Myocyte (in vitro differentiated cells): Measurements from ENCODE around the gene CRYZL1. TPM values are rescaled to one million over a fixed set of nuclear protein-coding genes. Genes with fewer than 3 reads are reported as not detected.
"Not testable (repeated sequence)": the region's sequence is repeated elsewhere in the genome, so short reads cannot be mapped to it uniquely, and the experiment has no call there.

Source experiments
- DNase-seq: peaks from one replicate; pipeline ENCODE4 v3.0.0-alpha.2; 2012; ENCODE audit warnings: low read depth
- polyA plus RNA-seq: library from polyadenylated mRNA; unstranded; fragments of >200 nt; gene quantifications from one replicate; pipeline ENCODE4 v1.2.1, GENCODE V29; 2012; ENCODE audit warnings: missing spikeins
- total RNA-seq: library from RNA; depleted of rRNA; stranded (reverse); fragments of >200 nt; gene quantifications from 2 replicates; pipeline ENCODE4 v1.2.3, GENCODE V29; 2014

CRYZL1 gene
- total RNA-seq = 13.7 and 19.1 TPM in 2 replicates
- 19.3 TPM for polyA plus RNA-seq

- DNase-seq = peak; percentile 100
These were observed at the start of gene CRYZL1 for GRCh38 chr21:33641352-33642026. Gene CRYZL1, minus strand, starts transcription at chr21:33641741. Its CDS starts 10,190 bp downstream, at chr21:33631551.

GRCh38 chr21:33690874-33691273 lies 49.3 kb upstream of the CRYZL1 start:
- no peak for DNase-seq

DNA sequence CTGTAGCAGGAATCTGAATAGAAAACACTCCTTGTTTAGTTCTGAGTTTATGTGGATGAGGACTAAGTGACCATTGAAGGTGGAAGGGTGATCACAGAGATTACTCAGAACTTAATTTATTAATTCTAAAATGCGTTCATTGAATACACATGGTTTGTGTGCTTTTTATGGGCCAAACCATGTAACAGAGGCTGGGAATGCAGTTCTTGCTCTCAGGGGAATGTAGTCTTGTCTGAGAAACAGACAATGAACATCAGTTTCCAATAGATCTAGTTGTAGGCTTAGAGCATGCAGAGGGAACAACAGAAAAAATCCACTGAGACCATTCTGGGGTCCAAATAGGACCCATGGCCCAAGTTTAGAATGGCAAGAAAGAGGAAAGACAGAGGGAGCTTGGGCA lies 46.8 kb upstream of the CRYZL1 start:
- DNase-seq = no peak

DNA sequence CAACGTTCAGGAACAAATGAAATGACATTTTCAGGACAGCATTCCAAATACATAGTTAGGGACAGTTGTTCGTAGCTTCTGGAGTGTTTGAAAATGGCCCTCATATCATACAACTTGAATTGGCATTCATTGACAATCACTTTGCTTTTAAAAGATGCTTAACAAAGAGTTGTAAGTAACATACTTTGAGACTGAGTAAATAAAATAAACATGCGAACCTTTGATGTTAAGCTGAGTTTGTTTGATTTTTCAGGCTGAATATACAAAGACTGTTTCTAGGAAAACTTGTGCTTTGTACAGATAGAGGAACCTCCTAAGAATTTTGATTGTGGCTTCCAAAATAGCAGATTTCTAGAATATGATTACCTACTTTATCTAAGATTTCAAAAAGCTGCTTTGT lies 46.1 kb upstream of the CRYZL1 start:
- DNase-seq = no peak

DNA sequence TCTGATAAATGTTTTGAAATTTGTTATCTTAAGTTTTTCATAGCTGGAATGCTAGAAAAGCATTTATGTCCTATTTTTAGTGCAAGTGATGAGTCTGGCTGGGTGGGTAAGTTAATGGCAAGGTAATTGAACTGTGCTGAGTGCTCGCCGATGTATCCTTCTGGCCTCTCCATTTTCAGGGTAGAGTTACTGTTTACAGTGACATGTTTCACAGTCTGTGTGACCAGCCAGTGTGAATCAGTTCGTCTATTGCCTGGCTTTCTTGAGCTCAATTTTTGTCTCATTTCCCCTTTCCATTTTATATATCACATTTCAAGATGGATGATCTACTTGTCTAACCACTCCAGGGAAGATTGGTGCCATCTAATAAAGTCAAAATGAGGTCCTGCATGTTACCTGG lies 44.8 kb upstream of the CRYZL1 start:
- DNase-seq = no peak

- DNase-seq = no peak
These were observed 44.2 kb upstream of the CRYZL1 start for GRCh38 chr21:33685613-33686197.

DNA sequence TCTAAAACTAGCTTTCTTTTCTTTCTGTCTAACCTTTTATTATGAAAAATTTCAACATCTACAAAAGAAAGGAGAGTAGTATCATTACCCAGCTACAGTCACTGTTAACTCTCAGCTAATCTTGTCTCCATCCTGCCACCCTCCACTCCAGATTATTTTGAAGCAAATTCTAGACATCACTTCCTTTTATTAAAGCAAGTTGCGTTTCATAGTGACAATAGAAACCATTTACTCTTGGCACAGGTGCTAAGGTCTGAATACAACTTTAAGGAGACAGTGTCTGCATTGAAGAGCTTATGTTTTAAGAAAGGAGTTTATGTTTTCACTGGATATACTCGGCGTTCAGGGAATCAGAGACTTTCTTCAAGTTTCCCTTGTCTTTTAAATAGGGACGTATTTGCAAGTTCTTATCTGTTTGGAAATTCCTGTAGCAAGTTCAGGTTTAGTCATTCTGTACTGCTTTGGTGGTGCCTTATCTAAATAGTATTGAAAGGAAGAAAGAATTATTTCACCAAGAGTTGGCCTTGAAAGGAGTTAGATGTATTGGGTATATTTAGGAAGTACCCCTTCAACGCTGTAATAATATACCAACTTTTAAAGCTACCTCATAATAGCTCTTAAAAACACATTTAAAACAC lies 43.5 kb upstream of the CRYZL1 start:
- DNase-seq = no peak

GRCh38 chr21:33684068-33684467 lies 42.5 kb upstream of the CRYZL1 start:
- no peak for DNase-seq

DNA sequence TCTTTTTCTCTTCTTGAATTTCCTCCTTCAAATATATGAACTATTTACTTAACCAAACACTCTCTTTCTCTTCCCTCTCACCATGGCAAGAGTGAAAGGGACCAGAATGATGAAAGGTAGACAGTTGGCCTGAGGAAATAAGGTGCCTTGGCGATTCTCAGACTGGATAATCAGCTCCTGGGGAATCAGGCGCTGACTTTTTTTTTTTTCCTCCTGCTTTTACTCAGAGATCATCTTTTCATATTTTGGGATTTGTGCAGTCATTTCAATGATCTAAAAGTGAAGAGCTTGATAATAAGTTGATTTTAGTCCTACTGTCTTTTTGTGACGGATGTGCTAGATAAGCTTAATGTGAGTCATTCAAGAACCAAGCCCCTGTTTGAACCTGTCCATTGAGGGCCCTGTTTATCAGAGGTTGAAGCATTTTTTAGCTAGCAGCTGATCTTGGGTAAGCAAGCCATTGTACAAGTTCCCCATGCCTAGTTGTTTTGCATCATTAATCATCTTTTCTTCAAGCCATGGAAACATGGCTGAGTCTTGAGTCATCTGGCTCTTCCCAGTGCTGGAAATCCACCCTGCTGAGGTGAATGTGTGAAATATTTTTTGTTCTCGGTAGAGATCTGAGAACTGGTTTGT lies 41.6 kb upstream of the CRYZL1 start:
- peak; percentile 78 for DNase-seq

DNA sequence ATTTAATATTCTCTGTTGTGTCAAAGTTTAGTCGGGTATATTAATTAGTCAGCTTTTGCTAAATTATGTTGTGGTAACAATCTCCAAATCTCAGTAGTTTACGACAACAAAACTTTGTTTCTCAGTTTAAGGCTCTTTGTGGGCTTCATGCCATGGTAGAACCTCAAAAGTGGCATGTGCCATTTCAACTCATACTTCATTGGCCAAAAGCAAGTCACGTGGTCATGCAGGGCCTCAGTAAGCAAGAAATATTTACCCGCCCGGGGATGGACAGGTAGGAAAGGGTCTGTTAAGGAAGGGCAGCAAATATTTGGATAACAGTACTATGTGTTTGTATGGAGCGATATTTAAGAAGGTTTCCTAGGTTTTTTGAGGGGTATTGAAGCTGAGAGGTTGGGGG lies 39.3 kb upstream of the CRYZL1 start:
- no peak for DNase-seq

DNA sequence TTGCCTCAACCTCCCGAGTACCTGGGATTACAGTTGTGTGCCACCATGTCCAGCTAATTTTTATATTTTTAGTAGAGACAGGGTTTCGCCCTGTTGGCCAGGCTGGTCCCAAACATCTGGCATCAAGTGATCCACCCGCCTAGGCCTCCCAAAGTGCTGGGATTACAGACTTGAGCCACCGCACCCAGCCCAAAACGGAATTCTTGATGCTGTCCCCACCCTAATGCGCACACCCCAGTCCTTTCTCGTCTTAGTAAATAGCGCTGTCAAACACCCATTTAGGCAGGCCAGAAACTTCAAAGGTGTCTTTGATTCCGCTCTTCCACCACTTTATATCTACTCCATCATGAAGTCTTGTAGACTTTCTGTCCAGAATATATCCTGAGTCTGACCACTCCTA lies 35.9 kb upstream of the CRYZL1 start:
- DNase-seq = no peak

GRCh38 chr21:33676666-33677065 lies 35.1 kb upstream of the CRYZL1 start:
- DNase-seq = not testable (repeated sequence)

DNA sequence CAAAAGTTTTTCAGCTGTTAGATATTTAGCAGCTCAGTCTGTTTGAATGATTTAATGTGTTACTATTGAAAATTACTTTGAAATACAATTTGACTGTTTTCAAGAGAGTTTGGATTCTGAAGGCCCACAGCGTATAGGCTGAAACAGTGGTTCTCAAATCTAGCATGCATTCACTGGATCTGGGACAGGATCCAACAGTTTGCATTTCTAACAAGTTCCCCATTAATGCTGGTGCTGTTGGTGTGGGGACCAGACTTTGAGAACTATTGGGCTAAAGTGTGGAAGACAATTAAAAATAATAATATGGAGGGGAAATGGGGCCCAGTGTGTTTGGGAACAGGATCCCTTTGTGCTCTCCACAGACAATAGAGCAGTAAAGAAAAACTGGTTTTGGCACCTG lies 32.7 kb upstream of the CRYZL1 start:
- no peak for DNase-seq

DNA sequence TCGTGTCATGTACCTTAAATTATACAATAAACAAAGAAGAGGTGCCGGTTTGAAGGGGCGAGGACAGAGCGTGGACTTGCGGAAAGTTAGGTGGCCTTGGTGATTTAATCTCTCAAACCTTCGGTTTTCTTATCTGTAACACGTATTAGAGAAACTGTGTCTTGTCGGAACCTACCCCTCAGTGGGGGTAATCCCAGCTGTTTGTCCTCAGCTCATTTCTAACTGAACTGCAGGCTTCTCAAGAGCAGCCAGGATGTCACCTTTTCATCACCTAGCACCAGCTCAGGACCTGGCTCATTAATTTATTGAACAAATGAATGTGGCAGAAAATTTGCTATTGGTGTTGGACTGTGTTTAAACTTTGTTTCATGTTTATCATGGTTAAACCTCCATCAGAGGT lies 31.9 kb upstream of the CRYZL1 start:
- DNase-seq = no peak

DNA sequence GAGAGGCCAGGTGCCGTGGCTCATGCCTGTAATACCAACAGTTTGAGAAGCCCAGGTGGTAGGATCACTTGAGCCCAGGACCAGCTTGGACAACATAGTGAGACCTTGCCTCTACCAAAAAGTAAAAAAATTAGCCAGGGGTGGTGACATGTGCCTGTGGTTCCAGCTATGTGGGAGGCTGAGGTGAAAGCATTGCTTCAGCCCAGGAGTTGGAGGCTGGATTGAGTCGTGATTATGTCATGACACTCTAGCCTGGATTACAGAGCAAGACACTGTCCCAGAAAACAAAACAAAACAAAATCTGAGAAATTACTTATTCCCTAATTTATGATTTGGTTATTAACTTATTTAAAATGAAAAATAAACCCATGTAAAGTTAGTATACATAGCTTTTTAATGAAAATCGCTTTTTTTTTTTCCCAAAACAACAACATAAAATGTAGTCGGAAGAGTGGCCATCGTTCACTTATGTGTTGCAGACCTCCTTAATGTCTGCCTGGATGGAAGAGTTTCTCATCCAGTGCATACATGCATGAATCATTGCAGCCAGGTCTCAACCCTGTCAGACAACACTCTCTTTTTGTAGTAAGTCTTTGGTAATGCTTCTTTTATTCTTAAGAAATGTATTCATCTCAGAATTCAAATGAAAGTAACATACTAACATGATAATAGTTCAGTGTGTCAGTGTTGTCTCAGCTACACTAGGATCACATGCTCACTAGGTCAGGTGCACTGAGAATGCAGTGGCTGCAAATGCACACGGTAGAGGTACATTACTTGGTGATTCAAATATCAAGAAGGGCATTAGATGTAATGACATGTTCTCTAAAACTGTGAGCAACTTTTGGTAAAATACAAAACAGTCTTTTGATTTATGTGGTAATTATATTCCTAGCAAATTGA lies 28.8 kb upstream of the CRYZL1 start:
- no peak for DNase-seq

- DNase-seq = no peak
These were observed 27.1 kb upstream of the CRYZL1 start for GRCh38 chr21:33668620-33669019.

- DNase-seq = no peak
These were observed 26.6 kb upstream of the CRYZL1 start for GRCh38 chr21:33668180-33668579.

- DNase-seq = no peak
These were observed 26.1 kb upstream of the CRYZL1 start for GRCh38 chr21:33667636-33668035.

DNA sequence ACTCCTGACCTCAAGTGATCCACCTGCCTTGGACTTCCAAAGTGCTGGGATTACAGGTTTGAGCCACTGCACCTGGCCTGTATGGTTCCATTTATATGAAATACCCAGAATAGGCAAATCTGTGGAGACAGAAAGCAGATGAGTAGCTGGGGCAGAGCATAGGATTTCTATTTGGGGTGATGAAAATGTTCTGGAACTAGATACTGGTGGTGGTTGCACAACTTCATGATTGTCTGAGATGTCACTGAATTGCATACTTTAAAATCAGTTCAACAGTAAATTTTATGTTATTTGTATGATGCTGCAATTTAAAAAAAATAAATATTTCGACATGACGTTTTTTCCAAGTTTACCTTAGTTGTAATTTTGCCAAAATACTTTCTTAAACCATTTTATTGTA lies 24.6 kb upstream of the CRYZL1 start:
- DNase-seq = no peak

GRCh38 chr21:33664135-33664534 lies 22.6 kb upstream of the CRYZL1 start:
- DNase-seq = no peak

GRCh38 chr21:33663241-33663640 lies 21.7 kb upstream of the CRYZL1 start:
- DNase-seq = no peak
